ENCODE results near the gene RNF175.

RNF175 gene

DNA sequence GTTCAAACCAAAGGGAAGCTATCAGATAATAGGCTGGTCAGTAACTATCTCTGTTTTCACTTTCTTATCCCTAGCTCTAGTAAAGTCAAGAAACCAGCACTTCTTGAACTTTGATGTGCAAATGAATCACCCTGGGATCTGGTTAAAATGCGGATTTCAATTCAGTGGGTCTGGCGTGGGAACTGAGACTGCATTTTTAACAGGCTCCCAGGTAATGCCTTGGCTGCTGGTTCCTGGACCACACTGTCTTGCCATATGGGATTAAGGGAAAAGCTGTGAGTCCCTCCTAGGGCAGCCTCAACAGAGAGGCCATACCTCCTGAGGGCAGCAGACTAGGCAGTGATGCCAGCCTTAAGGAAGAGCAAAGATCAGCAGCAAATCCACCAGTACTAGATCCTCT is 1.7 kb downstream of the RNF175 start:
- TF ChIP-seq, protein P1, sequence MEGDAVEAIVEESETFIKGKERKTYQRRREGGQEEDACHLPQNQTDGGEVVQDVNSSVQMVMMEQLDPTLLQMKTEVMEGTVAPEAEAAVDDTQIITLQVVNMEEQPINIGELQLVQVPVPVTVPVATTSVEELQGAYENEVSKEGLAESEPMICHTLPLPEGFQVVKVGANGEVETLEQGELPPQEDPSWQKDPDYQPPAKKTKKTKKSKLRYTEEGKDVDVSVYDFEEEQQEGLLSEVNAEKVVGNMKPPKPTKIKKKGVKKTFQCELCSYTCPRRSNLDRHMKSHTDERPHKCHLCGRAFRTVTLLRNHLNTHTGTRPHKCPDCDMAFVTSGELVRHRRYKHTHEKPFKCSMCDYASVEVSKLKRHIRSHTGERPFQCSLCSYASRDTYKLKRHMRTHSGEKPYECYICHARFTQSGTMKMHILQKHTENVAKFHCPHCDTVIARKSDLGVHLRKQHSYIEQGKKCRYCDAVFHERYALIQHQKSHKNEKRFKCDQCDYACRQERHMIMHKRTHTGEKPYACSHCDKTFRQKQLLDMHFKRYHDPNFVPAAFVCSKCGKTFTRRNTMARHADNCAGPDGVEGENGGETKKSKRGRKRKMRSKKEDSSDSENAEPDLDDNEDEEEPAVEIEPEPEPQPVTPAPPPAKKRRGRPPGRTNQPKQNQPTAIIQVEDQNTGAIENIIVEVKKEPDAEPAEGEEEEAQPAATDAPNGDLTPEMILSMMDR (conservative IDR thresholded peaks at IDR 0.05) = no peak
- H3K27ac ChIP-seq = no peak overlapping the region

DNA sequence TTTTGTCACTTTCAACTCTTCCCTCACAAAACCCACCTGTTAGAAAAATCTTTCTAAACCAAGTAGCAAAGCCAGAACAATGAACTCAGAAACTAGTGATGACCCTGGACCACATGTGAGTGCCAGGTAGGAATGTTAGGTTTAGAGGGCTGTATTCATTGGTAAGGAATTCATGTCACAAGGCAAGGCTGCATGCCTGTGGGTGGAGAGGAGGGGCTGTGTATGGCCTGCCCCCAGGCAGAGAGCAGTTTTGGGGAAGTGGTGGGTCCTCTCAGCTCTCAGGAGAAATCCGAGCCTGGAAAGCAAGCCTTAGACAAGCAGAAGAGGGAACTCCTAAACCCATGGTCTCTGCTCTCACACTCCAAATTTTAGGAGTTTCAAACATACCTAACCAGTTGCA is 2.4 kb downstream of the RNF175 start:
- no peak overlapping the region for H3K27ac ChIP-seq
- TF ChIP-seq, protein P1 (conservative IDR thresholded peaks at IDR 0.05) = no peak

DNA sequence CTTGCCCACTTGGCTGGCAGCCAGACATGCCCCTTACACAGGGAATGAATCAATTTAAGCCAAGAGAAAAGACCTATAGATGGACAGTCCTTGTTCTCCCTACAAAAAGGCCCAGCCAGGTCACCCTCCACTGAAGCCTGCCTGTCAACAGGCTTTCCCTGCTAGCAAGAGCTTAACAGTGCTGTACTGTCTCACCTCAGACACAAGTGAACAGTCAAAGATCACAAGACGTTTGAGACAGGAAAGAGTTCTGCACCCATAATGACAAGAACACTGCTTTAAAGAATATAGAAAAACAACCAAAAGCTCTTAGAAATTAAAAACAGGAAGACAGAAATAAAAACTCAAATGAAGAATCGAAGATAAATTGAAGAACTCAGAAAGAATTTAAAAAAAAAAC is 4.6 kb downstream of the RNF175 start:
- TF ChIP-seq, protein P1 (conservative IDR thresholded peaks at IDR 0.05) = no peak
- H3K27ac ChIP-seq = no peak overlapping the region

DNA sequence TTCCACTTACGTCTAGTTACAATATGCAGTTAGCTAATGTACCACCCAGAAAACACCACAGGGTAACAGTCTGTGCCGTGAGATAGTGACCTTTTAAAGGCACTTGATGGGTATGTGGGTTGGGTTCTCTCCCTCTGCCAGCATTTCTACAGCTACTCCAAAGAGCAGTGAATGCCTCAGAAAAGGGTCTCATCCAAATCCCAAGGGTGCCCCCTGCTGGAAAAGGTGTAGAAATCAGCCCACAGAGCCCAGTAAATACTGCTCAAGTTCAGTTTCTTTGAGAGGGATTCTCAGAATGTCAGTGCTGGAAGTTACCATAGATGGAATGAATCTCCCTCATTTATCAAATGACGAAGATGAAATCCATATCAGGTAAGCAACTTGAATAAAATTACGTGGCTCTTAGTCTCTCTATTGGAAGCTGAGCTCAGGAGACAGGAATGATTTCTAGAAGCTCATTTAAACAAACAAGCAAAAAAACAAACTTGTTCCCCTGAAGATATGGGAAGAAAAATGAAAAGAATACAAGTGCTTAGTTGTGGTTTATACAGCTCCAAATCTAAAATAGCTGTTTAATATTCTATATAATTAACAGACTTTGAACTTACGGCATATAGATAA is 9.5 kb downstream of the RNF175 start:
- no peak overlapping the region for H3K27ac ChIP-seq
- TF ChIP-seq, protein P1 (conservative IDR thresholded peaks at IDR 0.05) = peak; percentile 67

DNA sequence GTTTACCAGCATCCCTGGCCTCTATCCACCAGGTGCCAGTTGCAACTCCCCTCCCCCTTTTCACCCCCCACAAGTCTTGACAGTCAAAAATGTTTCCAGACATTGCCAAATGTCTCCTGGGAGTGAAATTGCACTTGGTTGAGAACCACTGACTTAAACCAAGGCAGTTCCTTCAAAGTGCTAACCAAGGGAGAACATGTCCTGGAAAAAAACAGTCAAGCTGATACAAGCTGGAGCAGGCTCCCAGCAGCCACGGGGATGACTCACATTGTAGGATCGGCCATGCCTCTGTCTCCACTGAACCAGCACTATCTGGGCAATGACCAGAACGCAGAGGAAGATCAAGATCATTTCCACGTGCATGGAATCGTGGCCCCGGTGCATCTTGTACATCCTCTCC is 11.4 kb downstream of the RNF175 start:
- TF ChIP-seq, protein P1 (conservative IDR thresholded peaks at IDR 0.05) = no peak
- no peak overlapping the region for H3K27ac ChIP-seq

DNA sequence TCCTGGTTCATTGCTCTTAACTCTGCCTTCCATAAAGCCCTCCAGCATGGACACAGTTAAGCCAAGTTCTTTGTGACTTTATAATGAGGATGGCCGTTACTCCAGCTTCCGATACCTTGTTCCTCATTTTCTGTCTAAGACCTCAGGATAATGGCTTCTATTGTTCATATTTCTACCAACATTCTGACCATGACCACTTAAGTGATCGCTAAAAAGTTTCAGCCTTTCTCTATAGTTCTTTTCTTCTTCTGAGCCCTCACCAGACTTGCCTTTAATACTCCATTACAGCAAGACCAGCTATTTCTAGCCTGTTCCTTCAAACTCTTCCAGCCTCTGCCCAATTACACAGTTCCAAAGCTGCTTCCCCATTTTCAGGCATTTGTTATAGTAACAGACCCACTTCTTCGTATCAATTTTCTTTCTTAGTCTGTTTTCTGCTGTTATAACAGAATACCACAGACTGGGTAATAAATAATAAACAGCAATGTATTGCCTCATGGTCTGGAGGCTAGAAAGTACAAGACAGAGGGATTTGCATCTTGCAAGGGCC is 12.3 kb downstream of the RNF175 start:
- TF ChIP-seq, protein P1 (conservative IDR thresholded peaks at IDR 0.05) = no peak
- H3K27ac ChIP-seq = no peak overlapping the region

DNA sequence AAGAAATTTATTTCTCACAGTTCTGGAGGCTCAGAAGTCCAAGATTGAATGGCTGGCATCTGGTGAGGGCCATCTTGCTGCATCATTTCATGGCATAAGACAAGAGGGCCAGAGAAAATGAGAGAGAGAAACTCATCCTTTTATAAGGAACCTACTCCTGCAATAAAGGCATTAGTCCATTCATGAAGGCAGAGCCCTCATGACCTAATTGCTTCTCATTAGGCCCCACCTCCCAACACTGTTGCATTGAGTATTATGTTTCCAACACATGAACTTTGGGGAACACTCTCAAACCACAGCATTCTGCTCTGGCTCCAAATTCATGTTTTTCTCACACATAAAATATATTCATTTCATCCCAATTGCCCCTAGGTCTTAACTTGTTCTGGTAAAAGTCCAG is 14.2 kb downstream of the RNF175 start:
- TF ChIP-seq, protein P1 (conservative IDR thresholded peaks at IDR 0.05) = no peak
- no peak overlapping the region for H3K27ac ChIP-seq

Measured in VCaP (cell line).